ENCODE results near the gene KPNB1. TPM values are rescaled to one million over a fixed set of nuclear protein-coding genes. Genes with fewer than 3 reads are reported as not detected.

Gene KPNB1
- total and polyA plus RNA-seq, 2 experiments from 2014 or later = 59.5 to 423 TPM

DNA sequence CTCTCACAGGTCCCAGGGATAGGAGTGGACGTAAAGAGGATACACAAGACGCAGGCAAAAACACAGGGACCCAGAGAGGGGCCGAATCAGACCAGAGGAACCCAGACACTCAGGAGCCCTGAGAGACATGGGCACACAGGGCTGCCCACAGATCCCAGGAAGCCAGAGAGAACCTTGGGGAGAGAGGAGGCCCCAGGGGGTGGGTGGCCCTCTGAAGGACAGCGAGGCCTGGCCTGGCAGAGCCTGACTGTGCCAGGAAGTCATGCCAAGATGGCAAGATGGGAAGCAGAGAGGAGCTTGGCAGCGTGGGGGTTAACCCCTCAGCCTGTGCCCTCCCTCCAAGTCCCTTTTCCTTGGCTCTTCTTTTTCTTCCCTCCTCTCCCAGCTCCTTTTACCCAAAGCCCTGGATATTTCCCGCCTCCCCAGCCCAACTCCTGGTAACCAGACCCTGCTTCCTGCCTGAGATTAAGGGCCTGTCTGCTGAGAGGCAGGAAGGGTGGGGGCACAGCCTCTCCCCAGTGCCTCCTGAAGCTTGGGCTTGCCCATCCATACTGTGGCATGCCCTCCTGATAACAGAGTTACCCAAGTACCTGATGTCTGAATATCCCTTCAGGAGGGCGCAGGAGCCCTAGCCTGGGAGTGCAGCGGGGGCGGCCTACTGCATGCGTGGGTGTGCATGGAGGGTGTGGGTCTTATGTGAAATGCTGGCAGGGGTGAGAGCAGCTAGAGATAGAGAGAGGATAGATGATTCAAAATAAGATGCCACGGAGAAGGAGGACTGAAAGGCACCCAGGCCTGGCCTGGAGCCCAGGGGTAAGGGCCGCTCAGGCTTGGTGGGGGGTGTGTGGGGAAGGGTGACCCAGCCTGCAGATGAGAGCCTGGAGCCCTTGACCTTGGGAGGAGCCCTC is 77.3 kb downstream of the KPNB1 start:
- 74 to 78% methylated on average over 12 of the region's 12 CpGs for WGBS, 2 experiments (ENCODE audit: low coverage in 1 of 2, low lambda C conversion rate in 2 of 2, missing lambda C conversion rate in 2 of 2)
- no peak overlapping the region for H3K4me3 ChIP-seq
- no peaks in the 10 kb centered on the region for H3K36me3 ChIP-seq (ENCODE audit: low read depth)
- no peak overlapping the region for H3K9ac ChIP-seq
- no peak overlapping the region for H3K4me2 ChIP-seq (ENCODE audit: unreplicated experiment)
- no peaks in the 10 kb centered on the region for H3K79me2 ChIP-seq (ENCODE audit: insufficient read depth)
- no peaks in the 10 kb centered on the region for H3K9me2 ChIP-seq (ENCODE audit: insufficient read depth)
- H3K27me3 ChIP-seq (replicated peaks; ENCODE audit: insufficient read depth) = peaks cover 58% of the 10 kb centered on the region
- no peaks in the 10 kb centered on the region for H3K9me3 ChIP-seq (ENCODE audit: low read depth)
- TF ChIP-seq EZH2 (IDR thresholded peaks at IDR 0.05; ENCODE audit: insufficient read depth, poor library complexity, severe bottlenecking) (no peak), EZH2phosphoT487 (IDR thresholded peaks at IDR 0.05; ENCODE audit: insufficient read depth, low read depth) (no peak)
- in situ Hi-C loops (cut with MboI) = no loop called here
- no peak for DNase-seq
- H3K4me1 ChIP-seq (ENCODE audit: insufficient read depth) = no peaks in the 10 kb centered on the region
- H2AFZ ChIP-seq = no peak overlapping the region
- no peaks in the 10 kb centered on the region for H4K20me1 ChIP-seq (ENCODE audit: insufficient read depth)
- no peak overlapping the region for H3K27ac ChIP-seq
- H3F3A ChIP-seq (ENCODE audit: insufficient read depth) = no peaks in the 10 kb centered on the region

DNA sequence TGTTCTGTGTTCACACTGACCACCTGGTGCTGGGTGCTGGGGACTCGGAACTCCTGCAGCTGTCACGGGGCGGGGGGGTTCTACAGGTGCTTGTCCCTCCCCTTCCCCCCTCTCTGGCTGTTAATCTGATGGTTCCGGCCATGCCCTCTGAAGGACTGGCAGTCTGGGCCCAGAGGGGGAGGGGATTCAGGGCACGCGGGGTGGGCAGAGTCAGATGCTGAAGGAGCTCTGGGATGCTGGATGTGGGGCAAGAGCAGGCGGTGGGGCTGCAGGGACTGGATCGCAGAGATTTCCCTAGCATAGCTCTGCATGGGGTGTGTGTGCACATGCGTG is 78.0 kb downstream of the KPNB1 start:
- H3K4me1 ChIP-seq (ENCODE audit: insufficient read depth) = no peaks in the 10 kb centered on the region
- no peak overlapping the region for H3K4me2 ChIP-seq (ENCODE audit: unreplicated experiment)
- TF ChIP-seq EZH2 (IDR thresholded peaks at IDR 0.05; ENCODE audit: insufficient read depth, poor library complexity, severe bottlenecking) = no peak
- no peaks in the 10 kb centered on the region for H3K36me3 ChIP-seq (ENCODE audit: low read depth)
- no peak overlapping the region for H3K4me3 ChIP-seq
- 37 to 55% methylated on average over 8 to 9 of the region's 9 CpGs for WGBS, 2 experiments (ENCODE audit: low coverage in 1 of 2, low lambda C conversion rate in 2 of 2, missing lambda C conversion rate in 2 of 2)
- no peaks in the 10 kb centered on the region for H3F3A ChIP-seq (ENCODE audit: insufficient read depth)
- H3K27me3 ChIP-seq (replicated peaks; ENCODE audit: insufficient read depth) = peaks cover 60% of the 10 kb centered on the region
- H2AFZ ChIP-seq = no peak overlapping the region
- DNase-seq = no peak
- in situ Hi-C loops (cut with MboI) = no loop called here
- H3K9ac ChIP-seq = no peak overlapping the region
- no peaks in the 10 kb centered on the region for H4K20me1 ChIP-seq (ENCODE audit: insufficient read depth)
- H3K9me2 ChIP-seq (ENCODE audit: insufficient read depth) = no peaks in the 10 kb centered on the region
- no peak overlapping the region for H3K27ac ChIP-seq
- no peaks in the 10 kb centered on the region for H3K9me3 ChIP-seq (ENCODE audit: low read depth)
- no peaks in the 10 kb centered on the region for H3K79me2 ChIP-seq (ENCODE audit: insufficient read depth)

DNA sequence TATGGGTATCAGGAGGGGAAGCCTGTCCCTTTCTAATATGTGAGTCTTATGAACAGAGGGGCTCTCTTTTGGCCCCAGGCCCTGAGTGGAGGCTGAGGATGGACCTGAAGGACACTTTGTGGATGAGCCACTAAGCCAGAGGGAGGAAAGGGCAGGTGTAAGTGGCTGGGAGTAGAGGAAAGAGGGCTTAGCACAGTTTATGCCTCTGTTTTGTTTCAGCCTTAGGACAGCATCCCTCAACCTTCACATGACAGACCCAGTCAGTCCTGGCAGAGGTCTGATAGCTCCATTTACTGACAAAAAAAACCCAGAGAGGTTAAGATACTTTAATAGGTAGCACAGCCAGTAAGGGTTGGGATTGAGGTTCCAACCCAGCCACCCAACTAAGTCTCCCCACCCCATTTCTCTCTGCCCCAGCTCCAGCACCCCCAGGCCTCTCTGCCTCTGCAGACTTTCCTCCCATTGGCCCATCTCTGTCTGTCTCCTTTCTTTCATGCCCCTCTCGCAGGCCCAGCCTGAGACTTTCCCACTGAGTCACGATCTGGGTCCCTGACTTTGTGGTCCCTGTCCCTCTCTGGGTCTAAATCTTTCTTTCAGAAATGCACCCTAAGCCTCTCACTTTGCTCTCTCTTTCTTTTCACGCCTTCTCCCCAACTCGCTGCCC is 78.6 kb downstream of the KPNB1 start:
- no peaks in the 10 kb centered on the region for H3K36me3 ChIP-seq (ENCODE audit: low read depth)
- no peak overlapping the region for H2AFZ ChIP-seq
- H3F3A ChIP-seq (ENCODE audit: insufficient read depth) = no peaks in the 10 kb centered on the region
- no peak for DNase-seq
- H3K27me3 ChIP-seq (replicated peaks; ENCODE audit: insufficient read depth) = peaks cover 60% of the 10 kb centered on the region
- no peaks in the 10 kb centered on the region for H3K79me2 ChIP-seq (ENCODE audit: insufficient read depth)
- no peaks in the 10 kb centered on the region for H3K9me3 ChIP-seq (ENCODE audit: low read depth)
- H3K27ac ChIP-seq = no peak overlapping the region
- no peaks in the 10 kb centered on the region for H3K9me2 ChIP-seq (ENCODE audit: insufficient read depth)
- H3K4me3 ChIP-seq = no peak overlapping the region
- no peak for TF ChIP-seq EZH2 (IDR thresholded peaks at IDR 0.05; ENCODE audit: insufficient read depth, poor library complexity, severe bottlenecking)
- TF ChIP-seq EZH2phosphoT487 (IDR thresholded peaks at IDR 0.05; ENCODE audit: insufficient read depth, low read depth) = no peak
- H4K20me1 ChIP-seq (ENCODE audit: insufficient read depth) = no peaks in the 10 kb centered on the region
- H3K4me1 ChIP-seq (ENCODE audit: insufficient read depth) = no peaks in the 10 kb centered on the region
- no peak overlapping the region for H3K9ac ChIP-seq
- H3K4me2 ChIP-seq (ENCODE audit: unreplicated experiment) = no peak overlapping the region
- 66% methylated on average over 4 of the region's 4 CpGs for WGBS, 2 experiments (ENCODE audit: low coverage in 1 of 2, low lambda C conversion rate in 2 of 2, missing lambda C conversion rate in 2 of 2)
- in situ Hi-C loops (cut with MboI) = no loop called here

DNA sequence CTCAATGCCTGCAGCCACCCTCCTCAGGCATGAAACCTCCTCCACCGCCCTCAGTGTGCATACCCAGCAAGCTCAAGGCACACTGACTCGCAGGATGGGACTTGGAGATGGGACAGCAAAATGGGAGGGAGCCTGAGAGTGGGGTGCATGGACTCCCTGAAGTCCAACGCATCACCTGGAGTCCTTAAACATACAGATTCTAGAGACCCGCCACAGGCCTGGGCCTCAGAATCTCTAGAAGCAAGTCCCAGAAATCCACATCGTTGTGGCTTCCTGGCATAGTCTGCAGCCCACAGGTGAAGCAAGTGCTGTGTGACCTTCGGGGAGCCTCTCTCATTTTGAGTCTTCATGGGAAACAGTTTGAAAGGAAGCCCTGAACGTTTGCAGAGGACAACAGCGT is 79.8 kb downstream of the KPNB1 start:
- no peaks in the 10 kb centered on the region for H4K20me1 ChIP-seq (ENCODE audit: insufficient read depth)
- TF ChIP-seq EZH2 (IDR thresholded peaks at IDR 0.05; ENCODE audit: insufficient read depth, poor library complexity, severe bottlenecking) (no peak), EZH2phosphoT487 (IDR thresholded peaks at IDR 0.05; ENCODE audit: insufficient read depth, low read depth) (no peak)
- no peaks in the 10 kb centered on the region for H3K36me3 ChIP-seq (ENCODE audit: low read depth)
- no peaks in the 10 kb centered on the region for H3K79me2 ChIP-seq (ENCODE audit: insufficient read depth)
- 60 to 61% methylated on average over 8 of the region's 8 CpGs for whole genome bisulfite sequencing, 2 experiments (ENCODE audit: low coverage in 1 of 2, low lambda C conversion rate in 2 of 2, missing lambda C conversion rate in 2 of 2)
- H3K4me2 ChIP-seq (ENCODE audit: unreplicated experiment) = no peak overlapping the region
- H3K9ac ChIP-seq = no peak overlapping the region
- H3K9me2 ChIP-seq (ENCODE audit: insufficient read depth) = no peaks in the 10 kb centered on the region
- H3K27ac ChIP-seq = no peak overlapping the region
- H3F3A ChIP-seq (ENCODE audit: insufficient read depth) = no peaks in the 10 kb centered on the region
- H2AFZ ChIP-seq = no peak overlapping the region
- H3K27me3 ChIP-seq (replicated peaks; ENCODE audit: insufficient read depth) = peaks cover 71% of the 10 kb centered on the region
- in situ Hi-C loops (cut with MboI) = no loop called here
- DNase-seq = no peak
- no peaks in the 10 kb centered on the region for H3K4me1 ChIP-seq (ENCODE audit: insufficient read depth)
- no peak overlapping the region for H3K4me3 ChIP-seq
- no peaks in the 10 kb centered on the region for H3K9me3 ChIP-seq (ENCODE audit: low read depth)
